ENCODE measurements around the gene GPR137. TPM values are rescaled to one million over a fixed set of nuclear protein-coding genes. Genes with fewer than 3 reads are reported as not detected.

Gene GPR137
- total RNA-seq, 1 experiment from 2014 or later = 51.8 TPM

DNA sequence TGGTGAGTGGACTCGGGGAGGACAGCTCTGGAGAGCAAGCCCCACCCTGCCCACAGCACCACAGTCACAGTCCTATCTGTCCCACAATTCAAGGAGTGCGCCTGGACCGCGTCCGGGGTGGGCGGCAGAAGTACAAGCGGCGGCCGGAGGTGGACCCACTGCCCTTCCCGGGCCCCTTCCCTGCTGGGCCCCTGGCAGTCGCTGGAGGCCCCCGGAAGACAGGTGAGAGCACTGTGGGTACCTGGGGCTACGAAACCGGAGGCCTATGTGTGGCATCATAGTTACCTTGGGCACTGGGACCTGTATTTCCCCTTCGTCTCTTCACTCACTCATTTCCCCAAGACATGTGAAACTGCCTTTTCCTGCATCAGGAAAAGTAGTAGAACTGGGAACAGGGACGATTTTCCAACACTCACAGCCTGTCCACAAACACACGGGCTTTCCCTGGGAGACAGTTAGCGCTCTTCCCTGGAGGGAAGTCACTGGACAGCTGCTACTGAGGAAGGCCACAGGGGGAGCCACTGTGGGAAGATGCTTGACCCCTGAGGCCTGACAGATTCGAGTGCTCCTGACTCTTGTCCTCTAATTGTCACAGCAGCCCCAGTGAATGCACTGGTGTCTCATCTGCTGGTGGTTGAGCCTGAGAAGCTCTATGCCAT is 28.6 kb downstream of the GPR137 start (continued):
- TF ChIP-seq, protein P1, sequence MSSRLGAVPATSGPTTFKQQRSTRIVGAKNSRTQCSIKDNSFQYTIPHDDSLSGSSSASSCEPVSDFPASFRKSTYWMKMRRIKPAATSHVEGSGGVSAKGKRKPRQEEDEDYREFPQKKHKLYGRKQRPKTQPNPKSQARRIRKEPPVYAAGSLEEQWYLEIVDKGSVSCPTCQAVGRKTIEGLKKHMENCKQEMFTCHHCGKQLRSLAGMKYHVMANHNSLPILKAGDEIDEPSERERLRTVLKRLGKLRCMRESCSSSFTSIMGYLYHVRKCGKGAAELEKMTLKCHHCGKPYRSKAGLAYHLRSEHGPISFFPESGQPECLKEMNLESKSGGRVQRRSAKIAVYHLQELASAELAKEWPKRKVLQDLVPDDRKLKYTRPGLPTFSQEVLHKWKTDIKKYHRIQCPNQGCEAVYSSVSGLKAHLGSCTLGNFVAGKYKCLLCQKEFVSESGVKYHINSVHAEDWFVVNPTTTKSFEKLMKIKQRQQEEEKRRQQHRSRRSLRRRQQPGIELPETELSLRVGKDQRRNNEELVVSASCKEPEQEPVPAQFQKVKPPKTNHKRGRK (CRISPR knock-in tag; IDR thresholded peaks at IDR 0.05; ENCODE audit: borderline replicate concordance) = no peak

DNA sequence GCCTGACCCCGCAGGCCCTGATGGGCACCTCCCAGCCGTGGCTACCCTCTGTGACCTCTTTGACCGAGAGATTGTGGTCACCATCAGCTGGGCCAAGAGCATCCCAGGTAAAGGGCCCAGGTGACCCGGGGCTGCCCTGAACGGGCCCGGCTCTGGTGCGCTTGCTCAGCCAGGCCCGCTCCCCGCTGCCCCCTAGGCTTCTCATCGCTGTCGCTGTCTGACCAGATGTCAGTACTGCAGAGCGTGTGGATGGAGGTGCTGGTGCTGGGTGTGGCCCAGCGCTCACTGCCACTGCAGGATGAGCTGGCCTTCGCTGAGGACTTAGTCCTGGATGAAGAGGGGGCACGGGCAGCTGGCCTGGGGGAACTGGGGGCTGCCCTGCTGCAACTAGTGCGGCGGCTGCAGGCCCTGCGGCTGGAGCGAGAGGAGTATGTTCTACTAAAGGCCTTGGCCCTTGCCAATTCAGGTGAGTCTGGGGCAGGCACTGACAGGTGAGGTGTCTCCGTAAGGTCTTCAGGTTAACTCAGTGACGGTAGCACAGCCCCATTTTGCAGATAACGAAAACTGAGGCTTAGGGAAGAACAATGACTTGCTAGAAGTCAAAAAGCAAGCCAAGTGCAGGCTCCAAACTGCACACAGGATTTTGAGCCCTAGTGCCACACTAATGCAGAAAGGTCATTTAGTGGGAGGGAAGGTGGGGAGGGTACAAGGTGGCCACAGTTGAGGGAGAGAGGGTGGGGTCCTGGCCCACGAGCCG is 29.3 kb downstream of the GPR137 start:
- no peaks in the 10 kb centered on the region for H3K9me3 Mint-ChIP-seq
- no peaks in the 10 kb centered on the region for H3K27me3 Mint-ChIP-seq (ENCODE audit: low read depth)
- peak; percentile 3; the same call in 1 of the 2 replicates for ATAC-seq
- no peak for DNase-seq (ENCODE audit: low spot score)
- H3K4me1 Mint-ChIP-seq = peaks cover 17% of the 10 kb centered on the region
- ChIA-PET POLR2A (no interaction called here), CTCF (interaction anchor here (0.9 to 4.9 kb wide), 5 partner anchors 16 to 40 kb away, joined by 3 to 37 read pairs (median 4); no protein-coding TSS in a partner anchor)
- peaks cover 15% of the 10 kb centered on the region for H3K36me3 Mint-ChIP-seq
- peak overlapping the region; percentile 88 for H3K27ac Mint-ChIP-seq
- peak overlapping the region; percentile 25 for H3K4me3 Mint-ChIP-seq
- TF ChIP-seq, protein P2, sequence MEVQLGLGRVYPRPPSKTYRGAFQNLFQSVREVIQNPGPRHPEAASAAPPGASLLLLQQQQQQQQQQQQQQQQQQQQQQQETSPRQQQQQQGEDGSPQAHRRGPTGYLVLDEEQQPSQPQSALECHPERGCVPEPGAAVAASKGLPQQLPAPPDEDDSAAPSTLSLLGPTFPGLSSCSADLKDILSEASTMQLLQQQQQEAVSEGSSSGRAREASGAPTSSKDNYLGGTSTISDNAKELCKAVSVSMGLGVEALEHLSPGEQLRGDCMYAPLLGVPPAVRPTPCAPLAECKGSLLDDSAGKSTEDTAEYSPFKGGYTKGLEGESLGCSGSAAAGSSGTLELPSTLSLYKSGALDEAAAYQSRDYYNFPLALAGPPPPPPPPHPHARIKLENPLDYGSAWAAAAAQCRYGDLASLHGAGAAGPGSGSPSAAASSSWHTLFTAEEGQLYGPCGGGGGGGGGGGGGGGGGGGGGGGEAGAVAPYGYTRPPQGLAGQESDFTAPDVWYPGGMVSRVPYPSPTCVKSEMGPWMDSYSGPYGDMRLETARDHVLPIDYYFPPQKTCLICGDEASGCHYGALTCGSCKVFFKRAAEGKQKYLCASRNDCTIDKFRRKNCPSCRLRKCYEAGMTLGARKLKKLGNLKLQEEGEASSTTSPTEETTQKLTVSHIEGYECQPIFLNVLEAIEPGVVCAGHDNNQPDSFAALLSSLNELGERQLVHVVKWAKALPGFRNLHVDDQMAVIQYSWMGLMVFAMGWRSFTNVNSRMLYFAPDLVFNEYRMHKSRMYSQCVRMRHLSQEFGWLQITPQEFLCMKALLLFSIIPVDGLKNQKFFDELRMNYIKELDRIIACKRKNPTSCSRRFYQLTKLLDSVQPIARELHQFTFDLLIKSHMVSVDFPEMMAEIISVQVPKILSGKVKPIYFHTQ (CRISPR knock-in tag; IDR thresholded peaks at IDR 0.05) = no peak
- TF ChIP-seq TCF7 (CRISPR knock-in tag; IDR thresholded peaks at IDR 0.05; ENCODE audit: low read depth) (no peak), OVOL2 (CRISPR knock-in tag; IDR thresholded peaks at IDR 0.05; ENCODE audit: borderline replicate concordance) (no peak), TEAD1 (CRISPR knock-in tag; IDR thresholded peaks at IDR 0.05) (no peak), ZNF138 (CRISPR knock-in tag; conservative IDR thresholded peaks at IDR 0.05) (no peak), NR3C1 (CRISPR knock-in tag; conservative IDR thresholded peaks at IDR 0.05; ENCODE audit: low read depth) (no peak), FOXJ3 (CRISPR knock-in tag; IDR thresholded peaks at IDR 0.05; ENCODE audit: borderline replicate concordance) (no peak), GABPB1 (CRISPR knock-in tag; IDR thresholded peaks at IDR 0.05) (no peak), TP53 (CRISPR knock-in tag; IDR thresholded peaks at IDR 0.05) (no peak), NFATC4 (CRISPR knock-in tag; IDR thresholded peaks at IDR 0.05) (no peak), HMGA2 (CRISPR knock-in tag; IDR thresholded peaks at IDR 0.05) (no peak), FOXP1 (CRISPR knock-in tag; IDR thresholded peaks at IDR 0.05; ENCODE audit: borderline replicate concordance) (no peak)
- TF ChIP-seq, protein P3, sequence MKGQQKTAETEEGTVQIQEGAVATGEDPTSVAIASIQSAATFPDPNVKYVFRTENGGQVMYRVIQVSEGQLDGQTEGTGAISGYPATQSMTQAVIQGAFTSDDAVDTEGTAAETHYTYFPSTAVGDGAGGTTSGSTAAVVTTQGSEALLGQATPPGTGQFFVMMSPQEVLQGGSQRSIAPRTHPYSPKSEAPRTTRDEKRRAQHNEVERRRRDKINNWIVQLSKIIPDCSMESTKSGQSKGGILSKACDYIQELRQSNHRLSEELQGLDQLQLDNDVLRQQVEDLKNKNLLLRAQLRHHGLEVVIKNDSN (CRISPR knock-in tag; IDR thresholded peaks at IDR 0.05) = no peak
- TF ChIP-seq, protein P4, sequence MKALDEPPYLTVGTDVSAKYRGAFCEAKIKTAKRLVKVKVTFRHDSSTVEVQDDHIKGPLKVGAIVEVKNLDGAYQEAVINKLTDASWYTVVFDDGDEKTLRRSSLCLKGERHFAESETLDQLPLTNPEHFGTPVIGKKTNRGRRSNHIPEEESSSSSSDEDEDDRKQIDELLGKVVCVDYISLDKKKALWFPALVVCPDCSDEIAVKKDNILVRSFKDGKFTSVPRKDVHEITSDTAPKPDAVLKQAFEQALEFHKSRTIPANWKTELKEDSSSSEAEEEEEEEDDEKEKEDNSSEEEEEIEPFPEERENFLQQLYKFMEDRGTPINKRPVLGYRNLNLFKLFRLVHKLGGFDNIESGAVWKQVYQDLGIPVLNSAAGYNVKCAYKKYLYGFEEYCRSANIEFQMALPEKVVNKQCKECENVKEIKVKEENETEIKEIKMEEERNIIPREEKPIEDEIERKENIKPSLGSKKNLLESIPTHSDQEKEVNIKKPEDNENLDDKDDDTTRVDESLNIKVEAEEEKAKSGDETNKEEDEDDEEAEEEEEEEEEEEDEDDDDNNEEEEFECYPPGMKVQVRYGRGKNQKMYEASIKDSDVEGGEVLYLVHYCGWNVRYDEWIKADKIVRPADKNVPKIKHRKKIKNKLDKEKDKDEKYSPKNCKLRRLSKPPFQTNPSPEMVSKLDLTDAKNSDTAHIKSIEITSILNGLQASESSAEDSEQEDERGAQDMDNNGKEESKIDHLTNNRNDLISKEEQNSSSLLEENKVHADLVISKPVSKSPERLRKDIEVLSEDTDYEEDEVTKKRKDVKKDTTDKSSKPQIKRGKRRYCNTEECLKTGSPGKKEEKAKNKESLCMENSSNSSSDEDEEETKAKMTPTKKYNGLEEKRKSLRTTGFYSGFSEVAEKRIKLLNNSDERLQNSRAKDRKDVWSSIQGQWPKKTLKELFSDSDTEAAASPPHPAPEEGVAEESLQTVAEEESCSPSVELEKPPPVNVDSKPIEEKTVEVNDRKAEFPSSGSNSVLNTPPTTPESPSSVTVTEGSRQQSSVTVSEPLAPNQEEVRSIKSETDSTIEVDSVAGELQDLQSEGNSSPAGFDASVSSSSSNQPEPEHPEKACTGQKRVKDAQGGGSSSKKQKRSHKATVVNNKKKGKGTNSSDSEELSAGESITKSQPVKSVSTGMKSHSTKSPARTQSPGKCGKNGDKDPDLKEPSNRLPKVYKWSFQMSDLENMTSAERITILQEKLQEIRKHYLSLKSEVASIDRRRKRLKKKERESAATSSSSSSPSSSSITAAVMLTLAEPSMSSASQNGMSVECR (CRISPR knock-in tag; IDR thresholded peaks at IDR 0.05; ENCODE audit: borderline replicate concordance) = no peak
- TF ChIP-seq, protein P5, sequence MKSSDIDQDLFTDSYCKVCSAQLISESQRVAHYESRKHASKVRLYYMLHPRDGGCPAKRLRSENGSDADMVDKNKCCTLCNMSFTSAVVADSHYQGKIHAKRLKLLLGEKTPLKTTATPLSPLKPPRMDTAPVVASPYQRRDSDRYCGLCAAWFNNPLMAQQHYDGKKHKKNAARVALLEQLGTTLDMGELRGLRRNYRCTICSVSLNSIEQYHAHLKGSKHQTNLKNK (CRISPR knock-in tag; IDR thresholded peaks at IDR 0.05) = no peak
- TF ChIP-seq, protein P6, sequence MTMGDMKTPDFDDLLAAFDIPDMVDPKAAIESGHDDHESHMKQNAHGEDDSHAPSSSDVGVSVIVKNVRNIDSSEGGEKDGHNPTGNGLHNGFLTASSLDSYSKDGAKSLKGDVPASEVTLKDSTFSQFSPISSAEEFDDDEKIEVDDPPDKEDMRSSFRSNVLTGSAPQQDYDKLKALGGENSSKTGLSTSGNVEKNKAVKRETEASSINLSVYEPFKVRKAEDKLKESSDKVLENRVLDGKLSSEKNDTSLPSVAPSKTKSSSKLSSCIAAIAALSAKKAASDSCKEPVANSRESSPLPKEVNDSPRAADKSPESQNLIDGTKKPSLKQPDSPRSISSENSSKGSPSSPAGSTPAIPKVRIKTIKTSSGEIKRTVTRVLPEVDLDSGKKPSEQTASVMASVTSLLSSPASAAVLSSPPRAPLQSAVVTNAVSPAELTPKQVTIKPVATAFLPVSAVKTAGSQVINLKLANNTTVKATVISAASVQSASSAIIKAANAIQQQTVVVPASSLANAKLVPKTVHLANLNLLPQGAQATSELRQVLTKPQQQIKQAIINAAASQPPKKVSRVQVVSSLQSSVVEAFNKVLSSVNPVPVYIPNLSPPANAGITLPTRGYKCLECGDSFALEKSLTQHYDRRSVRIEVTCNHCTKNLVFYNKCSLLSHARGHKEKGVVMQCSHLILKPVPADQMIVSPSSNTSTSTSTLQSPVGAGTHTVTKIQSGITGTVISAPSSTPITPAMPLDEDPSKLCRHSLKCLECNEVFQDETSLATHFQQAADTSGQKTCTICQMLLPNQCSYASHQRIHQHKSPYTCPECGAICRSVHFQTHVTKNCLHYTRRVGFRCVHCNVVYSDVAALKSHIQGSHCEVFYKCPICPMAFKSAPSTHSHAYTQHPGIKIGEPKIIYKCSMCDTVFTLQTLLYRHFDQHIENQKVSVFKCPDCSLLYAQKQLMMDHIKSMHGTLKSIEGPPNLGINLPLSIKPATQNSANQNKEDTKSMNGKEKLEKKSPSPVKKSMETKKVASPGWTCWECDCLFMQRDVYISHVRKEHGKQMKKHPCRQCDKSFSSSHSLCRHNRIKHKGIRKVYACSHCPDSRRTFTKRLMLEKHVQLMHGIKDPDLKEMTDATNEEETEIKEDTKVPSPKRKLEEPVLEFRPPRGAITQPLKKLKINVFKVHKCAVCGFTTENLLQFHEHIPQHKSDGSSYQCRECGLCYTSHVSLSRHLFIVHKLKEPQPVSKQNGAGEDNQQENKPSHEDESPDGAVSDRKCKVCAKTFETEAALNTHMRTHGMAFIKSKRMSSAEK (CRISPR knock-in tag; IDR thresholded peaks at IDR 0.05; ENCODE audit: borderline replicate concordance) = no peak
- TF ChIP-seq, protein P7, sequence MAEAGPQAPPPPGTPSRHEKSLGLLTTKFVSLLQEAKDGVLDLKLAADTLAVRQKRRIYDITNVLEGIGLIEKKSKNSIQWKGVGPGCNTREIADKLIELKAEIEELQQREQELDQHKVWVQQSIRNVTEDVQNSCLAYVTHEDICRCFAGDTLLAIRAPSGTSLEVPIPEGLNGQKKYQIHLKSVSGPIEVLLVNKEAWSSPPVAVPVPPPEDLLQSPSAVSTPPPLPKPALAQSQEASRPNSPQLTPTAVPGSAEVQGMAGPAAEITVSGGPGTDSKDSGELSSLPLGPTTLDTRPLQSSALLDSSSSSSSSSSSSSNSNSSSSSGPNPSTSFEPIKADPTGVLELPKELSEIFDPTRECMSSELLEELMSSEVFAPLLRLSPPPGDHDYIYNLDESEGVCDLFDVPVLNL (CRISPR knock-in tag; IDR thresholded peaks at IDR 0.05; ENCODE audit: borderline replicate concordance, low read depth) = no peak
